Astrocyte (in vitro differentiated cells and primary cell): ENCODE results near the gene CHSY1. TPM values are rescaled to one million over a fixed set of nuclear protein-coding genes. Genes with fewer than 3 reads are reported as not detected.

ENCODE experiments used
- DNase-seq: peaks from one replicate; pipeline ENCODE4 v3.0.0-alpha.2; 2010; ENCODE audit warnings: low read depth
- FAIRE-seq: peaks from 2 replicates; lab custom pipeline; 2011; peaks lifted over from hg19 to GRCh38; lab: Jason Lieb, UNC
- H2AFZ ChIP-seq: 2 replicates; pipeline ENCODE4 v1.6.0; 2012; ENCODE audit warnings: low read depth, low read length, inconsistent platforms
- H3K27ac ChIP-seq: 2 replicates; pipeline ENCODE4 v1.5.1; 2011; ENCODE audit warnings: low read depth, low read length, inconsistent platforms
- H3K27me3 ChIP-seq: 2 replicates; pipeline ENCODE4 v1.6.0; 2011; ENCODE audit warnings: low read length, inconsistent platforms; ENCODE audit not compliant: insufficient read depth
- H3K36me3 ChIP-seq: 2 replicates; pipeline ENCODE4 v1.5.1; 2011; ENCODE audit warnings: low read length, inconsistent platforms; ENCODE audit not compliant: insufficient read depth
- H3K4me1 ChIP-seq: 2 replicates; pipeline ENCODE4 v1.5.1; 2011; ENCODE audit warnings: low read length, inconsistent platforms; ENCODE audit not compliant: insufficient read depth
- H3K4me2 ChIP-seq: 2 replicates; pipeline ENCODE4 v1.6.0; 2012; ENCODE audit warnings: low read length, inconsistent platforms
- H3K4me3 ChIP-seq: 2 replicates; pipeline ENCODE4 v1.5.1; 2011; ENCODE audit warnings: low read depth, mild to moderate bottlenecking, low read length, inconsistent platforms; ENCODE audit not compliant: insufficient read depth
- H3K79me2 ChIP-seq: 2 replicates; pipeline ENCODE4 v1.6.0; 2012; ENCODE audit warnings: mild to moderate bottlenecking, low read length, inconsistent platforms; ENCODE audit not compliant: insufficient read depth
- H3K9ac ChIP-seq: 2 replicates; pipeline ENCODE4 v1.6.0; 2012; ENCODE audit warnings: mild to moderate bottlenecking, low read length, inconsistent platforms
- H3K9me3 ChIP-seq: 2 replicates; pipeline ENCODE4 v1.5.1; 2012; ENCODE audit warnings: low read depth, mild to moderate bottlenecking, low read length, inconsistent platforms; ENCODE audit not compliant: insufficient read depth
- H4K20me1 ChIP-seq: 2 replicates; pipeline ENCODE4 v1.6.0; 2012; ENCODE audit warnings: low read length, inconsistent platforms; ENCODE audit not compliant: insufficient read depth
- H3K27ac Mint-ChIP-seq: one replicate; pipeline ENCODE4 v1.8.0; 2021; ENCODE audit warnings: mild to moderate bottlenecking, mixed read lengths; ENCODE audit not compliant: unreplicated experiment
- H3K27me3 Mint-ChIP-seq: one replicate; pipeline ENCODE4 v1.8.0; 2021; ENCODE audit warnings: low read depth, mixed read lengths; ENCODE audit not compliant: unreplicated experiment
- H3K36me3 Mint-ChIP-seq: one replicate; pipeline ENCODE4 v1.8.0; 2021; ENCODE audit warnings: low read depth, mixed read lengths; ENCODE audit not compliant: unreplicated experiment
- H3K4me1 Mint-ChIP-seq: one replicate; pipeline ENCODE4 v1.8.0; 2021; ENCODE audit warnings: low read depth, mixed read lengths; ENCODE audit not compliant: unreplicated experiment
- H3K4me3 Mint-ChIP-seq: one replicate; pipeline ENCODE4 v1.8.0; 2021; ENCODE audit warnings: mild to moderate bottlenecking, moderate library complexity, mixed read lengths; ENCODE audit not compliant: unreplicated experiment
- H3K9me3 Mint-ChIP-seq: one replicate; pipeline ENCODE4 v1.8.0; 2021; ENCODE audit warnings: mild to moderate bottlenecking, mixed read lengths; ENCODE audit not compliant: unreplicated experiment
- EZH2 ChIP-seq: IDR thresholded peaks from 2 replicates; pipeline ENCODE4 v1.6.1; 2012; ENCODE audit warnings: mild to moderate bottlenecking, low read length, inconsistent platforms; ENCODE audit not compliant: insufficient read depth
- total RNA-seq: library from RNA; stranded (reverse); gene quantifications from 2 replicates; pipeline ENCODE4 v1.2.1, GENCODE V29; 2021
- TF ChIP-seq, protein P1 (sequence below): IDR thresholded peaks from 2 replicates; pipeline ENCODE4 v1.5.1; 2011; ENCODE audit warnings: low read depth, mild to moderate bottlenecking, inconsistent platforms, low read length, moderate library complexity; ENCODE audit not compliant: insufficient read depth

The CHSY1 gene
- total RNA-seq, 1 donor from 2014 or later = 42.2 TPM

DNA sequence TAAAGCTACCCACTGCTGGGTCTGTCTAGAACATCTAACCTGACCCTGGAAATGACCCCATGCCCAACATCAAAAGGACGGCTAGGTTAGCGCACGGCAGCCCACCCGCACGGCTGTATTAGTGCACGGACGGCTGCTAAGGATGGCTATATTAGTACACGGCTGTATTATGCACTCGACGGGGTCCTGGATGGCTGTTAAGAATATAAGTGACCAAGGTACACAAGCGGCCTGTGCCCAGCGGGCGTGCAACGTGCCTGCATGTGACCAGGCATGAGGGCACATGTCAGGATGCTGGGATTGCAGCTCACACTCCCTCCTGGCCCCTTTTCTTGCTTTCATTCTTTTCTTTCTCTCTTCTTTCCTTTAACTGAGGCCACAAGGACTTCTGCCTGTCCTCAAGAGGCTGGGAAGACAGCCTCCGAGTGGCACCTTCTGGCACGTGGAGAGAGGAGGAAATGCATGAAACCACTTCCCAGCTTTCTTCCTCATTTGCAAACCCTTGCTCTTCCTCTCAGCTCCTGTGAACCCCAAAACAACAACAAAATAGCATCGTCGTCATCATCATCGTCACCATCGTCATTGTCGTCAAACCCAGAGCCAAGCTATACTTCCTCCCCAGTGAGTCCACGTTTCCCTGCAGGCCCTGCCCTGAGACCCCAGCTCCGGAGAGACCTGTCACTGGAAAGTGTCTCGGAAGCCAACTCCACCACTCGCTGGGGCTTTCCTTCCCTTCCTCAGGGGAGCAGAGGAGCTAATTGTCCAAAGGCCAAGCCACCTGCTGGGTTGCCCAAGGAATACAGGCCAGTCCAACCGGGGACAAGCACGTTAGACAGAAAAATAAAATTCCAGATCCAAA, 101.8 kb downstream of the CHSY1 start:
- Mint-ChIP-seq H3K9me3 (no peaks in the 10 kb centered on the region), H3K27ac (peak overlapping the region; percentile 69), H3K27me3 (peaks cover 5% of the 10 kb centered on the region), H3K4me1 (peaks cover 2% of the 10 kb centered on the region), H3K36me3 (no peaks in the 10 kb centered on the region), H3K4me3 (no peak overlapping the region)
- no peaks in the 10 kb centered on the region for H3K27me3 ChIP-seq
- TF ChIP-seq, protein P1, sequence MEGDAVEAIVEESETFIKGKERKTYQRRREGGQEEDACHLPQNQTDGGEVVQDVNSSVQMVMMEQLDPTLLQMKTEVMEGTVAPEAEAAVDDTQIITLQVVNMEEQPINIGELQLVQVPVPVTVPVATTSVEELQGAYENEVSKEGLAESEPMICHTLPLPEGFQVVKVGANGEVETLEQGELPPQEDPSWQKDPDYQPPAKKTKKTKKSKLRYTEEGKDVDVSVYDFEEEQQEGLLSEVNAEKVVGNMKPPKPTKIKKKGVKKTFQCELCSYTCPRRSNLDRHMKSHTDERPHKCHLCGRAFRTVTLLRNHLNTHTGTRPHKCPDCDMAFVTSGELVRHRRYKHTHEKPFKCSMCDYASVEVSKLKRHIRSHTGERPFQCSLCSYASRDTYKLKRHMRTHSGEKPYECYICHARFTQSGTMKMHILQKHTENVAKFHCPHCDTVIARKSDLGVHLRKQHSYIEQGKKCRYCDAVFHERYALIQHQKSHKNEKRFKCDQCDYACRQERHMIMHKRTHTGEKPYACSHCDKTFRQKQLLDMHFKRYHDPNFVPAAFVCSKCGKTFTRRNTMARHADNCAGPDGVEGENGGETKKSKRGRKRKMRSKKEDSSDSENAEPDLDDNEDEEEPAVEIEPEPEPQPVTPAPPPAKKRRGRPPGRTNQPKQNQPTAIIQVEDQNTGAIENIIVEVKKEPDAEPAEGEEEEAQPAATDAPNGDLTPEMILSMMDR = no peak
- no peak for TF ChIP-seq EZH2
- H4K20me1 ChIP-seq = no peaks in the 10 kb centered on the region
- H3K4me1 ChIP-seq = peaks cover 8% of the 10 kb centered on the region
- DNase-seq (no peak), FAIRE-seq (no peak)
- H3K9me3 ChIP-seq = no peaks in the 10 kb centered on the region
- no peaks in the 10 kb centered on the region for H3K79me2 ChIP-seq
- no peak overlapping the region for H3K4me3 ChIP-seq
- no peak overlapping the region for H3K4me2 ChIP-seq
- no peak overlapping the region for H3K9ac ChIP-seq
- no peak overlapping the region for H3K27ac ChIP-seq
- H3K36me3 ChIP-seq = no peaks in the 10 kb centered on the region
- no peak overlapping the region for H2AFZ ChIP-seq

- H3K4me2 ChIP-seq = no peak overlapping the region
- no peak overlapping the region for H3K27ac Mint-ChIP-seq
Observed at GRCh38 chr15:101148881-101149664, 102.8 kb downstream of the CHSY1 start.

More at GRCh38 chr15:101148881-101149664, 102.8 kb downstream of the CHSY1 start:
- Mint-ChIP-seq H3K36me3 (no peaks in the 10 kb centered on the region), H3K9me3 (no peaks in the 10 kb centered on the region), H3K27me3 (peaks cover 5% of the 10 kb centered on the region), H3K4me1 (peaks cover 2% of the 10 kb centered on the region), H3K4me3 (no peak overlapping the region)
- Histone ChIP-seq H3K27ac (no peak overlapping the region), H3K36me3 (no peaks in the 10 kb centered on the region), H4K20me1 (no peaks in the 10 kb centered on the region), H3K4me3 (no peak overlapping the region), H3K79me2 (no peaks in the 10 kb centered on the region), H3K27me3 (no peaks in the 10 kb centered on the region), H3K9me3 (no peaks in the 10 kb centered on the region), H3K9ac (no peak overlapping the region), H2AFZ (no peak overlapping the region), H3K4me1 (peaks cover 8% of the 10 kb centered on the region)
- FAIRE-seq = no peak
- DNase-seq = no peak
- TF ChIP-seq, protein P1 = no peak
- no peak for TF ChIP-seq EZH2
